ENCODE measurements around the gene DCPS. TPM values are rescaled to one million over a fixed set of nuclear protein-coding genes. Genes with fewer than 3 reads are reported as not detected.
A peak's percentile ranks its signal among the peaks of the same experiment; 100 is the strongest.

Gene DCPS
- polyA plus RNA-seq, 1 donor, result 10.6 TPM

DNA sequence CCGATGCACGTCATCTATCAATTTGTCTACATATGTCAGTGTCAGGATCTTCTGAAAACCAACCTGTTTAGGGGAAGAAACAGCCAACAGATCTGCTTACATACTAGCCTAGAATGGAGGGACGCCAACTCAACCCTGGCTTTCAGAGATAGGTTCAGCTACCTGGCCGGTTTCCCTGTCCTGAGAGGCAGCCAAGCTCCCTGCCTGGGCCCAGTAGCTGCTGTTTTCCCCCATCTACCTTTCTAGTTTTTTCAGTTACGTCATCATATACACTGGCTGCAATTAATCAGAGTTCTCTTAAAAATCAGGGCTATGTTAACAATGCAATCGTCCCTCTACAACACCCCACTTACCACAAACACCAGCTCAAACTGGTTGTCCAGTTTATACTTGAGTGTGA is 36.2 kb upstream of the DCPS start:
- 60% methylated on average over 1 of the region's 6 CpGs for WGBS (ENCODE audit: insufficient coverage, low lambda C conversion rate)
- Histone ChIP-seq H3K4me3 (ENCODE audit: low read length) (peak overlapping the region; percentile 98), H3K9me3 (ENCODE audit: control insufficient read depth, low read depth, low read length) (no peaks in the 10 kb centered on the region), H3K36me3 (ENCODE audit: control insufficient read depth, insufficient read depth, low read length) (peaks cover 48% of the 10 kb centered on the region), H3K27me3 (ENCODE audit: control insufficient read depth, insufficient read depth, low read length) (no peaks in the 10 kb centered on the region), H3K27ac (ENCODE audit: low read length) (no peak overlapping the region), H3K4me1 (ENCODE audit: control insufficient read depth, insufficient read depth, low read length) (peaks cover 12% of the 10 kb centered on the region)
- DNase-seq, result no peak

DNA sequence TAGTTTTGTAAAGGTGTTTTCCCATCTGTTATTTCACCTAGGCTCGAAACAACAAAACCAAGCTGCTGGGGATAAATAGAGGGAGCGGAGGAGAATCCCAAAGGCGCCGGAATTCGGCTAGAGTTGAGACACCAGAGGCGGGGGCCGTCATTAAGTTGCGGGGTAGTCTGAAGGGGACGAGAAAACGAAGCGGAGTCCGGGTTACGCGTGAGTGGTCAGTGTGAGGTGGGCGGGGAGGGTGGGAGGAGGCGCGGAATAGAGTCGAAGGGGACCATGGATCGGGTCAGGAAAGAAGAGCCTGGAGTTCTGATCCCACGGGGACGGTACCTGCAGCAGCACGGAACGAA is 35.5 kb upstream of the DCPS start:
- no peaks in the 10 kb centered on the region for H3K27me3 ChIP-seq (ENCODE audit: control insufficient read depth, insufficient read depth, low read length)
- peaks cover 12% of the 10 kb centered on the region for H3K4me1 ChIP-seq (ENCODE audit: control insufficient read depth, insufficient read depth, low read length)
- WGBS (ENCODE audit: insufficient coverage, low lambda C conversion rate), result no CpG with 5 or more reads among the region's 23 CpGs
- H3K36me3 ChIP-seq (ENCODE audit: control insufficient read depth, insufficient read depth, low read length), result peaks cover 47% of the 10 kb centered on the region
- H3K4me3 ChIP-seq (ENCODE audit: low read length), result peak overlapping the region; percentile 98
- no peaks in the 10 kb centered on the region for H3K9me3 ChIP-seq (ENCODE audit: control insufficient read depth, low read depth, low read length)
- peak overlapping the region; percentile 75 for H3K27ac ChIP-seq (ENCODE audit: low read length)
- DNase-seq, result no peak

DNA sequence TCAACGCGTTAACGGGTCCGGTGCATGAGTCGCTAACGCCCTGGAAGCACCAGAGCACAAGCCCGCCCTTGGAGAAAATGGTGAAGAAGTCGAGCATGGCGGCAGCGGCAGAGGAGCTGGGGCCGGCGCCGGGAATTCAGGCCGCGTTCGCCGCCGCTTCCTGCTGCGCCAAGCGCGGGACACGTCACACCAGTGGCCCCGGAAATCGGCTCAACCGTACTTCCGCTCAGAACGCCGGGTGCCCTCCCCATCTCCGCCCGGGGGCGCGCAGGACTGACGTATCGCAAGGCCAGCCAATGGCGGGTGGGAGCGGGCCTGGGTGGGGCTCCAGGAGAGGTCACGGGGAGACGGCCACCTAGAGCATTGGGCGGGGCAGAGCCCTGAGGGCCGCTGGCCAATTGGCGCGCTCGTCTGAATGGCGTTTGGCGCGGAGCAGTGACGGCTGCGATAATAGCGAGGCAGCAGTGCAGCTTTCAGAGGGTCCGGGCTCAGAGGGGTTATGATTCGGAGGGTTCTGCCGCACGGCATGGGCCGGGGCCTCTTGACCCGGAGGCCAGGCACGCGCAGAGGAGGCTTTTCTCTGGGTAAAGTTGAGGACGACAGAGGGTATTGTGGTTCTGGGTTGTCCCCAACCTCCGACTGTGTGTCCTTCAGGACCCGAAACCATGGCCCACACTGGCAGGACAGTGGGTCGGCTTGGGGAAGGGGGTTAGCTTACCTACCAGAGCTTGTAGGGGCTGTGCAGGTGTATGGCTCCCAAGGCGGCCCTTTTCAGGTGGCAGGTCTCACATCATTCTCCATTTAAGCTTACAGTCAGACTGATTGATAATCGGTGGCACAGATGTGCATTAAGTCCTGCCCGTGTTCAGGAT is 34.9 kb upstream of the DCPS start, which contains the start of the genes FOXRED1 and SRPRA:
TSS of gene FOXRED1 (plus strand) at position 447 of the 872 bp plus-strand sequence. CDS start at position 500, 53 bp downstream.
TSS of gene SRPRA (minus strand) at position 188 of the 872 bp plus-strand sequence. CDS start at position 97, 91 bp downstream.
- H3K9me3 ChIP-seq (ENCODE audit: control insufficient read depth, low read depth, low read length), result no peaks in the 10 kb centered on the region
- H3K27me3 ChIP-seq (ENCODE audit: control insufficient read depth, insufficient read depth, low read length), result no peaks in the 10 kb centered on the region
- DNase-seq, result peak; percentile 99
- peak within 1 kb of the TSS; percentile 87 for H3K27ac ChIP-seq (ENCODE audit: low read length)
- whole genome bisulfite sequencing (ENCODE audit: insufficient coverage, low lambda C conversion rate), result no CpG with 5 or more reads among the region's 64 CpGs
- H3K4me1 ChIP-seq (ENCODE audit: control insufficient read depth, insufficient read depth, low read length), result peaks cover 12% of the 10 kb centered on the region
- peaks cover 46% of the 10 kb centered on the region for H3K36me3 ChIP-seq (ENCODE audit: control insufficient read depth, insufficient read depth, low read length)
- peak within 1 kb of the TSS; percentile 98 for H3K4me3 ChIP-seq (ENCODE audit: low read length)

DNA sequence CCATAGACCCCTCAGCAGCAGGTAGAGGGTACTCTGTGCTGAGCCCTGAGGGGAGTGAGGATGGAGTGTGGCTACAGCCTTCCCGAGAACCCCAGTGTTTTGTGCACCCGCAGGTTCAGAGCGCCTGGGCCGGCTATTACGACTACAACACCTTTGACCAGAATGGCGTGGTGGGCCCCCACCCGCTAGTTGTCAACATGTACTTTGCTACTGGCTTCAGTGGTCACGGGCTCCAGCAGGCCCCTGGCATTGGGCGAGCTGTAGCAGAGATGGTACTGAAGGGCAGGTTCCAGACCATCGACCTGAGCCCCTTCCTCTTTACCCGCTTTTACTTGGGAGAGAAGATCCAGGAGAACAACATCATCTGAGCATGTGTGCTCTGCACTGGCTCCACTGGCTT is 26.5 kb upstream of the DCPS start:
- Histone ChIP-seq H3K27me3 (ENCODE audit: control insufficient read depth, insufficient read depth, low read length) (no peaks in the 10 kb centered on the region), H3K4me1 (ENCODE audit: control insufficient read depth, insufficient read depth, low read length) (peaks cover 7% of the 10 kb centered on the region), H3K9me3 (ENCODE audit: control insufficient read depth, low read depth, low read length) (no peaks in the 10 kb centered on the region), H3K27ac (ENCODE audit: low read length) (no peak overlapping the region), H3K36me3 (ENCODE audit: control insufficient read depth, insufficient read depth, low read length) (peaks cover 41% of the 10 kb centered on the region), H3K4me3 (ENCODE audit: low read length) (no peak overlapping the region)
- no CpG with 5 or more reads among the region's 11 CpGs for WGBS (ENCODE audit: insufficient coverage, low lambda C conversion rate)
- DNase-seq, result no peak

DNA sequence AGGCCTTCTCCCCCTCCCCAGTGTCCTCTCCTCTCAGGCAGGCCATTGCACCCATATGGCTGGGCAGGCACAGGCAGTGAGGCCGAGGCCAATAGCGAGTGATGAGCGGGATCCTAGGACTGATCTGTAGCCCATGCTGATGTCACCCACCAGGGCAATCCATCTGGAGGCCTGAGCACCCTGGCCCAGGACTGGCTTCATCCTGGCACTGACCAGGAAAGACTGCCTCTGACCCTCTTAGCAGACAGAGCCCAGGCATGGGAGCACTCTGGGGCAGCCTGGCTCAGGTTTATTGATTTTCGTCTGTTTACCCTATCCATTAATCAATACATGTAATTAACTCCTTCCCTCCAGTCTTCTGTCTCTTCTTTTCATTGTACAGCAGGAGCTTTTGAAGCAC is 26.1 kb upstream of the DCPS start:
- H3K27ac ChIP-seq (ENCODE audit: low read length), result no peak overlapping the region
- DNase-seq, result no peak
- H3K27me3 ChIP-seq (ENCODE audit: control insufficient read depth, insufficient read depth, low read length), result no peaks in the 10 kb centered on the region
- no peak overlapping the region for H3K4me3 ChIP-seq (ENCODE audit: low read length)
- H3K9me3 ChIP-seq (ENCODE audit: control insufficient read depth, low read depth, low read length), result no peaks in the 10 kb centered on the region
- WGBS (ENCODE audit: insufficient coverage, low lambda C conversion rate), result 90% methylated on average over 1 of the region's 4 CpGs
- peaks cover 41% of the 10 kb centered on the region for H3K36me3 ChIP-seq (ENCODE audit: control insufficient read depth, insufficient read depth, low read length)
- peaks cover 7% of the 10 kb centered on the region for H3K4me1 ChIP-seq (ENCODE audit: control insufficient read depth, insufficient read depth, low read length)

DNA sequence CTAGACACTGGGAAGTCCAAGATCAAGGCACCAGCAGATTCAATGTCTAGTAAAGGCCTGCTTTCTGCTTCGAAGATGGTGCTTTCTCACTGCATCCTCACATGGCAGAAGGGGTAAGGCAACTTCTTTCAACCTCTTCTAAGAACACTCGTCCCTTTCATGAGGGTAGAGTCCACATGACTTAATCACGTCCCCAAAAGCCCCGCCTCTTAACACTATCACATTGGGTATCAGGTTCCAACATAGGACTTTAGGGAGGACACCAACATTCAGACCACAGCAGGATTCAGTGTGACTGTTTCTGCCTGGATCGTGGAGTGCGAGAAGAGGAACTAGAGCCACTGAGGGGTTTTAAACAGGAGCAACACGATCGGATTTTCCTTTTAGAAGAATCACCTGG is 24.7 kb upstream of the DCPS start:
- H3K9me3 ChIP-seq (ENCODE audit: control insufficient read depth, low read depth, low read length), result no peaks in the 10 kb centered on the region
- no peak overlapping the region for H3K4me3 ChIP-seq (ENCODE audit: low read length)
- H3K27ac ChIP-seq (ENCODE audit: low read length), result no peak overlapping the region
- peaks cover 31% of the 10 kb centered on the region for H3K36me3 ChIP-seq (ENCODE audit: control insufficient read depth, insufficient read depth, low read length)
- DNase-seq, result no peak
- no peaks in the 10 kb centered on the region for H3K27me3 ChIP-seq (ENCODE audit: control insufficient read depth, insufficient read depth, low read length)
- H3K4me1 ChIP-seq (ENCODE audit: control insufficient read depth, insufficient read depth, low read length), result peaks cover 7% of the 10 kb centered on the region
- no CpG with 5 or more reads among the region's 8 CpGs for WGBS (ENCODE audit: insufficient coverage, low lambda C conversion rate)

DNA sequence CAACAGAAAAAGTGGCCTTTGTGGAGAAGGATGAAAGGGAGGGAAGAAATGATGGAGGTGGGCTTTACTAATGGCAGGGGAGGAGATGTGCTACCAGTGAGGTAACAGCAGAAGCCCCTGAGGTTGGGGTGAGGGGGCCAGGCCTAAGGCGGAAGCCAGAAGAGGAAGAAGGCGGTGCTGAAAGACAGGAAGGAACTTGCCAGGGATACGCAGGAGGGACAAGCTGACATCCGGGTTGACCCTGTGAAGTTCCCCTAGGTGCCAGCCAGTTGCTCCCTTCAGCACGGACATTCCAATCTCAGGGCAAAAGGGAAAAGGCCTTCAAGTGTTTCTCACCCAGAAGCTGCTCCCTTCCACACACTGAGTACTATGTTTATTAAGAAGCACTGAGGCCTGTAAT is 23.3 kb upstream of the DCPS start:
- no peak for DNase-seq
- H3K36me3 ChIP-seq (ENCODE audit: control insufficient read depth, insufficient read depth, low read length), result peaks cover 20% of the 10 kb centered on the region
- H3K9me3 ChIP-seq (ENCODE audit: control insufficient read depth, low read depth, low read length), result no peaks in the 10 kb centered on the region
- peaks cover 7% of the 10 kb centered on the region for H3K4me1 ChIP-seq (ENCODE audit: control insufficient read depth, insufficient read depth, low read length)
- H3K27me3 ChIP-seq (ENCODE audit: control insufficient read depth, insufficient read depth, low read length), result no peaks in the 10 kb centered on the region
- no peak overlapping the region for H3K4me3 ChIP-seq (ENCODE audit: low read length)
- WGBS (ENCODE audit: insufficient coverage, low lambda C conversion rate), result no CpG with 5 or more reads among the region's 5 CpGs
- H3K27ac ChIP-seq (ENCODE audit: low read length), result no peak overlapping the region

DNA sequence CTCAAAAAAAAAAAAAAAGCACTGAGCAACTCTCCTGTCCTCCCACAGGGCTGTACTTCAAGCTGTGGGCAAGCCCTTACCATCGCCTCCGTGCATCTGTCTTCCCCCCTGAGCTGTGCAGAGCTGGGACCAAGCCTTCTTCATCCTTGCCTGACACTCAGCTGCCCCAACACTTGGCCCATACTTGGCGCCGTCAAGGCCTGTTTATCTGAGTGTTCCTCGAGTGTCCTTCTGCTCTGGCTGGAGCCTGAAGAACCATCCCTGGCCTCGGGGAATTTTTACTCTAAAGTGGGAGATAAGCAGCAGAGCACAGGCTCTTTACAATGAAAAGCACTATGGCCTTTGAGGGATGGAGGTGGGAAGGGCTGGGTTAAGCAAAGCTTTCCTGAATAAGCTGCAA is 22.6 kb upstream of the DCPS start:
- Histone ChIP-seq H3K4me3 (ENCODE audit: low read length) (no peak overlapping the region), H3K4me1 (ENCODE audit: control insufficient read depth, insufficient read depth, low read length) (peaks cover 7% of the 10 kb centered on the region), H3K36me3 (ENCODE audit: control insufficient read depth, insufficient read depth, low read length) (peaks cover 13% of the 10 kb centered on the region), H3K27ac (ENCODE audit: low read length) (no peak overlapping the region), H3K9me3 (ENCODE audit: control insufficient read depth, low read depth, low read length) (no peaks in the 10 kb centered on the region), H3K27me3 (ENCODE audit: control insufficient read depth, insufficient read depth, low read length) (no peaks in the 10 kb centered on the region)
- no CpG with 5 or more reads among the region's 6 CpGs for WGBS (ENCODE audit: insufficient coverage, low lambda C conversion rate)
- no peak for DNase-seq

DNA sequence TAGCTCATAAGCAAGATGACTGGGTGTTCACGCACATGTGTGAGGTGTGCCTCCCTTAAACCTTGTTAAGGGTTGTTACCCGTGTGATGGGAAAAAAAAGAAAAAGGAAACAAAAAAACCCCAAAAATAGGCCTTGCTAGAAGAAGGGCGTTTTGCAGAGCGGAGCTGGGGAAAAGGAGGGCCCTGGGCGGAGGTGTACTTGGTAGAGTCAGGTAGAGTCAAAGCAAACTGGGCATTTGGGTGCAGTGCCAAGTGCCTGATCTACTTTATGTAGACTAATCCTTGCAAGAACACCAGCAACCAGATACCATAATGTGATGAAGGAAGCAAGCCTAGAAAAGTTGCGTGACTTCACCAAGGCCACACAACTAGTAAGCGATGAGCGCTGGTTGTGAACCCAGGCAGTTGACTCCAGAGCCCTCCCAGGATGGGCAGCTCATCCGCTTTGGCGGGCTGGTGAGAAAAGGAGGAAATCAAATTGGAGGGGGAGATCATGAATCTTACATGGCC is 22.1 kb upstream of the DCPS start:
- WGBS (ENCODE audit: insufficient coverage, low lambda C conversion rate), result 95% methylated on average over 4 of the region's 10 CpGs
- no peaks in the 10 kb centered on the region for H3K27me3 ChIP-seq (ENCODE audit: control insufficient read depth, insufficient read depth, low read length)
- H3K4me3 ChIP-seq (ENCODE audit: low read length), result peak overlapping the region; percentile 78
- DNase-seq, result no peak
- H3K27ac ChIP-seq (ENCODE audit: low read length), result no peak overlapping the region
- peaks cover 14% of the 10 kb centered on the region for H3K36me3 ChIP-seq (ENCODE audit: control insufficient read depth, insufficient read depth, low read length)
- no peaks in the 10 kb centered on the region for H3K9me3 ChIP-seq (ENCODE audit: control insufficient read depth, low read depth, low read length)
- H3K4me1 ChIP-seq (ENCODE audit: control insufficient read depth, insufficient read depth, low read length), result peaks cover 7% of the 10 kb centered on the region

DNA sequence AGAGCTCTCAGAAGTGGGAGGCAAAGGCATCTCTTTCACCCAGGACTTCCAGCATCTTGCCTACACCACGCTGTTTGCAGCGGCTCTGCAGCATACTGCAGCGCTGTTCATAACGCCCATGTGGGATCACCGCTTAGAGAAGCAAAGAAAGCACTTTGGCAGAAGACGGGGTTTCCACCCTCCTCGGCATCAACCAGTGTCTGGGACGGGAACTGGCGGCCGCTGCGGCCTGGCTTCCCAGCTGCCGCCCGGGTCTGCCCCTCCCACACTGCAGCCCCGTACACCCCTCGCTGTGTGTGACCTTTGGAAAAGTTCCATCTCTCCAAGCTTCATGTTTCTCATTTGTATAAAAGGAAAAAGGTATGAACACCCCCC is 21.5 kb upstream of the DCPS start:
- WGBS (ENCODE audit: insufficient coverage, low lambda C conversion rate), result no CpG with 5 or more reads among the region's 15 CpGs
- H3K36me3 ChIP-seq (ENCODE audit: control insufficient read depth, insufficient read depth, low read length), result peaks cover 9% of the 10 kb centered on the region
- H3K4me1 ChIP-seq (ENCODE audit: control insufficient read depth, insufficient read depth, low read length), result peaks cover 7% of the 10 kb centered on the region
- H3K27ac ChIP-seq (ENCODE audit: low read length), result peak overlapping the region; percentile 86
- peak overlapping the region; percentile 78 for H3K4me3 ChIP-seq (ENCODE audit: low read length)
- peak in 1 of 2 donors; percentile 68 for DNase-seq
- H3K27me3 ChIP-seq (ENCODE audit: control insufficient read depth, insufficient read depth, low read length), result no peaks in the 10 kb centered on the region
- no peaks in the 10 kb centered on the region for H3K9me3 ChIP-seq (ENCODE audit: control insufficient read depth, low read depth, low read length)
